Cardiac septum (tissue), 1 donor: ENCODE results near the gene AAK1. TPM values are rescaled to one million over a fixed set of nuclear protein-coding genes. Genes with fewer than 3 reads are reported as not detected.
"Not testable (repeated sequence)": the region's sequence is repeated elsewhere in the genome, so short reads cannot be mapped to it uniquely, and the experiment has no call there.

Experiments
- DNase-seq: peaks from one replicate; pipeline ENCODE4 v3.0.0-alpha.2; 2020; ENCODE audit warnings: low spot score
- intact Hi-C: fragments of 100-400 bp; cut with DNase I; formaldehyde crosslinking; loops from one replicate; pipeline ENCODE4 v1.14.0; 2022
- total RNA-seq: library from RNA; stranded (reverse); fragmentation: NEBNext Ultra II Directional; extraction: Animal tissue kit (Norgen Biotek cat#: 25700); gene quantifications from one replicate; pipeline ENCODE4 v1.2.1, GENCODE V29; 2021
- donor health status: DM: no; HTN: no; CAD: no.

AAK1 gene
- total RNA-seq, 1 donor from 2014 or later = 124 TPM

DNA sequence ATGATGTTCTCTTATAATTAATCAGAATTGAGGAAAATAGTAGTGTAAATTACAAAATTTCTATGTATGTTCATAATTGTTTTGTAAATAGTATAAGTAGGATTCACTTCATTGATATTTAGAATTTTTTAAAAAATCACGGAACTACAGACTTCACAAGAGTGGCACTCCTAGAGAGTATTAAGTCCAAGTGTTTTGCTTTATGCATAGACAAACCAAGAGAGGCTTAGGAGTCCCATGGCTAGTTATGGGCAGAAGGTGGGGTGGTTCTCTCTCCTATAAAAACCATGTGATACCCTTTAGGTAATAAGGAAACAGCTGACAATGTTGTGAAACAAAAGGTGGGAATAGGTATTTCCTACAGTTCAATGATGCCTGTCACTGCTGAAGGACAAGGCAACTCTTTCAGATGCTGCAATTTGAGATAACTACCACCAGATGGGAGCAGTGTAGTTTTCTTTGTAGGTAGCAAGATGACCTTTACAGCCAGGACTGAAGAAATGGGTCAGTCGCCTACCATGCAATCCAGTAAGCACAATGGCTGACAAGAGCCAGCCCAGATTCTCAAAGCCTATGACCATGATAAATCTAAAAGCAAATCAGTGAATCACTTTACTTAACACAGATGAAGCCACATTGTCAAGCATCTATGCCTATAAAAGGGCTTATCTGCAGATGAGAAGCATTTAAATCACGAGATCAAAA is 83.9 kb downstream of the AAK1 start:
- intact Hi-C loops = loop anchor here (2.0 kb wide), 2 partner anchors 83 to 155 kb away; partner anchors contain the start of gene AAK1
- no peak for DNase-seq

DNA sequence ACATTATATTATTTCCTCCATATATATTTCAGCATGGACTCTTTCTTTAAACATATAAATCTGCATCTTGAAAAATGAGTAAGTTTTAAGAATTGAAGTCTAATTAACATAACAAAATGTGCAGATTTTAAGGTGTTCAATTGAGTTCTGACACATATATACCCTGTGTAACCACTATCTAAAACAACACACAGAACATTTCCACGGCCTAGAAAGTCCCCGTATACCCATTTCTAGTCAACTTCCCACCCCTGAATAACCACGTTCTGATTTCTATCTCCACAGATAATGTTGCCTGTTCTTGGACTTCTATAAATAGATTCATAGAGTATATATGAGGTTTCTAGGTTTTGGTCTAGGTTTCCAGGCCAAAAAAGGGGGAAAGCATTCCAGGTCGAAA is 87.5 kb downstream of the AAK1 start:
- no peak for DNase-seq
- intact Hi-C loops = no loop called here

GRCh38 chr2:69554981-69555380 is 88.6 kb downstream of the AAK1 start:
- intact Hi-C loops = no loop called here

DNA sequence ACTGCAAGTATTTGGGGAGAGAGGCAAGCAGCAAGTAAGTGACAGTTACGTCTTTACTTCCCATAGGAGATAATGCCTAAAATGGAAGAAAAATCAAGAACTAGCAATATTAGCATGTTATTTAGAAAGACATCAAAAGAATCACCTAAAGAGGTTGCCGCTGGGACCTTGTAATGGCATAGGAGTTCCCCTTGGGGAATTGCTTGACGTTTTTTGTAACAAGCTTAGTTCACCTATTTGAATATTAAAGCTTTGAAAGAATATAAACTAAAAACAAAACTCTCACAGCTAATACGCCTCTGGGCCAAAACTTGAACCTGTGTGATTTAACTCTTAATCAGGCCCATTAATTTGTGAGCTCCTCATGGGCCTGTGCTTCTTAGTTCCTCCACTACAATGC is 89.0 kb downstream of the AAK1 start:
- intact Hi-C loops = no loop called here
- DNase-seq = no peak

More at GRCh38 chr2:69554981-69555380, 88.6 kb downstream of the AAK1 start:
- DNase-seq = no peak

DNA sequence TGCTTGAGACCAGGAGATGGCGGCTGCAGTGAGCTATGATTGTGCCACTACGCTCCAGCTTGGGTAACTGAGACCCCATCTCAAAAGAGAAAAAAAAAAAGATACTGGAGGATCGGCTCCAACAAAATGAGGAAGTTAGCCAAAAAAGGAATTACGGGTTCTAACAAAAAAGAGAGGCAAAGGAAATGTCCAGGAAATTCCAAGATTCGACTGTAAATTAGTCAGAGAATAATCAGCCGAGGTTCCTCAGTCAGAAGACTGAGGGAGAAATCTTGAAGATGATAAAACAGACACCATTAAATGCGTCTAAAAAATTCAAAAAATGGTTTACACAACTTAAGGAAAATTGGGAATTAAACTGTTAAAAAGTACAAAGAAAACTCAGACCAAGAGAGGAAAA is 89.5 kb downstream of the AAK1 start:
- no peak for DNase-seq
- intact Hi-C loops = no loop called here

DNA sequence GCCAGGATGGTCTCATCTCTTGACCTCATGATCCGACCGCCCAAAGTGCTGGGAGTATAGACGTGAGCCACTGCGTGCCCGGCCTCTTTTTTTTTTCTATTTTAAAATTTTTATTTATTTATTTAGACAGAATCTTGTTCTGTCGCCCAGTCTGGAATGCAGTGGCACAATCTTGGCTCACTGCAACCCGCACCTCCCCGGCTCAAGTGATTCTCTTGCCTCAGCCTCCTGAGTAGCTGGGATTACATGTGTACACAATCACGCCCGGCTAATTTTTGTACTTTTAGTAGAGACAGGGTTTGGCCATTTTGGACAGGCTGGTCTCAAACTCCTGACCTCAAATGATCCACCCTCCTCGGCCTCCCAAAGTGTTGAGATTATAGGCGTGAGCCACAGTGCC is 93.0 kb downstream of the AAK1 start:
- intact Hi-C loops, DNase-seq: not testable (repeated sequence)

DNA sequence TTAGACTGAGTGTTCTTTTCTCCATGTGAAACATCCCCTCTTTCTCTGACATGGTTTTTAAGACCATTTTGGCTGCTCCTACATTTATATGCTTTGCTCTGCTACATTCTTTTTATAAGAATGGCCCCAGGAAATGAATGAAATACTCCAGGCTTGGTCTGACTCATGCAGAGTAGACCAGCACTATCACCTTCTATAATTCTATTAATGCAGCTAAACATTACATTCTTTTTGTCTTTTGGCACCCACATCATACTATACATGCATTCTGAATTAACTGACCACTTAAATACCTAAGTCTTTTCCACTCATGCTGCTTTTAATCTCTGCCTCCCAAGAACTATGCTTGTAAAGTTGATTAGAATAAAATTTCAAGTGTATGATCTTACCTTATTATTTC is 94.1 kb downstream of the AAK1 start:
- DNase-seq = no peak

GRCh38 chr2:69547984-69548715 is 95.4 kb downstream of the AAK1 start:
- intact Hi-C loops = no loop called here
- DNase-seq = no peak

More for the DNA sequence above, 94.1 kb downstream of the AAK1 start:
- intact Hi-C loops = no loop called here

- intact Hi-C loops = no loop called here
- no peak for DNase-seq
These were observed 96.9 kb downstream of the AAK1 start for GRCh38 chr2:69546646-69547045.

GRCh38 chr2:69545477-69545932 is 98.0 kb downstream of the AAK1 start:
- DNase-seq = no peak
- intact Hi-C loops = no loop called here

- intact Hi-C loops = no loop called here
- no peak for DNase-seq
These were observed 98.6 kb downstream of the AAK1 start for GRCh38 chr2:69544951-69545350.

- intact Hi-C loops = loop anchor here (10.0 kb wide), 1 partner anchor 275 kb away; no protein-coding TSS in a partner anchor
- no peak for DNase-seq
These were observed 104.0 kb downstream of the AAK1 start for GRCh38 chr2:69539549-69539908.

DNA sequence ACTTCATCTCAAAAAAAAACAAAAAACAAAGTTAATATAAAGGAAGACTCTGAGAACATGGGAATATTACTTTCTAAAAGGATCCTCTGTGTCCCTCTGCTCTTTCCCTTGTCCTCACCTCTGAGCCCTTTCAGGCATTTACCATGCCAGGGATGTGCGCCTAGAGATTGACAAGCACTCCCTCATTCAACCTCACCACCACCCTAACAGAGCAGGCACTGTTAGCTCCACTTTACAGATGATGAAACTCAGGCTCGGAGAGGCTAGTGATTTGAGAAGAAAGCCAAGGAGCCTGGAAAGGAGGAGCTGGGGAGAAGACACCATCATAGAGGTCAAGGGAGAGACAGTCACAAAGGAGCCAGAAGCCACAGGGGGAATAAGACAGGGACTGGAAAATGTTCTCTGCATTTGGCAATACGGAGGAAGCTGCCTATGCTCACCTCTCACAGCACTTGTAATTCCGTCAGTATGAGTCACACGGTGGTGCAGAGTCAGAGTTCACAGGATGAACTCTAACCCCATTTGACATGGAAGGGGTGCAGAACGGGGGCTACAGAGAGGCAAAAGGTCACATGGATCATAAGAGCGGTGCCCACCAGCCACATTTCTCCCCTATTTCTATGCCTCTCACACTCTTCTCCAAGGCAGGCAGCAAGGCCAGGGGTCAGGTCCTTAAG is 104.5 kb downstream of the AAK1 start:
- DNase-seq = no peak
- intact Hi-C loops = loop anchor here (10.0 kb wide), 1 partner anchor 276 kb away; no protein-coding TSS in a partner anchor

- no peak for DNase-seq
- intact Hi-C loops = loop anchor here (10.0 kb wide), 1 partner anchor 277 kb away; no protein-coding TSS in a partner anchor
These were observed 105.3 kb downstream of the AAK1 start for GRCh38 chr2:69538249-69538648.

DNA sequence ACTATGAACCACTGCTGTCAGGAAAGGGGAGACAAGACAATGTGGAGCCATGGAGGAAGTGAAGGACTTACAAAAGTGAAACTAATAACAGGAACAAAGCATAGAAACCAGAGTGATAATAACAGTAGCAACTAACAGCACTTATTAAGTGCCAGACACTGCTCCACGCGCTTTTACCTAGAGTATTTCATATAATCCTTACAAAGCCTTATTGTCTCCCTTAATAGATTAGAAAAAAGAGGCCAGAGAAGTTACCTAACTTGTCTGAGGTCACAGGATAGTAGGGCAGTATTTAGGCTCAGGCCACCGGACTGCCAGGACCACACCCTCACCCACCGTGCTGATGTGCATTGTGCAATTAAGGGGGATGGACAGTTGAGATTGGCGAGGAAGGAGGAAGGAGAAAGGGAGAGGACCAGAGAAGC is 107.7 kb downstream of the AAK1 start:
- DNase-seq = no peak
- intact Hi-C loops = loop anchor here (10.0 kb wide), 1 partner anchor 279 kb away; no protein-coding TSS in a partner anchor

GRCh38 chr2:69531186-69531585 is 112.4 kb downstream of the AAK1 start:
- intact Hi-C loops = loop anchor here (10.0 kb wide), 1 partner anchor 284 kb away; no protein-coding TSS in a partner anchor
- no peak for DNase-seq

GRCh38 chr2:69529480-69529879 is 114.1 kb downstream of the AAK1 start:
- no peak for DNase-seq
- intact Hi-C loops = no loop called here

- DNase-seq = no peak
- intact Hi-C loops = no loop called here
These were observed 118.3 kb downstream of the AAK1 start for GRCh38 chr2:69525261-69525660.

GRCh38 chr2:69524799-69525198 is 118.7 kb downstream of the AAK1 start:
- intact Hi-C loops = no loop called here
- no peak for DNase-seq

GRCh38 chr2:69521747-69522146 is 121.8 kb downstream of the AAK1 start:
- intact Hi-C loops = no loop called here
- no peak for DNase-seq
